LNCAP (cell line): ENCODE results near the gene HJURP.

Experiments used
- TF ChIP-seq, protein P1 (sequence below): fragments of 450-650 bp; IDR thresholded peaks from 2 replicates; pipeline ENCODE4 v1.5.1; 2017; ENCODE audit warnings: mild to moderate bottlenecking

HJURP gene

DNA sequence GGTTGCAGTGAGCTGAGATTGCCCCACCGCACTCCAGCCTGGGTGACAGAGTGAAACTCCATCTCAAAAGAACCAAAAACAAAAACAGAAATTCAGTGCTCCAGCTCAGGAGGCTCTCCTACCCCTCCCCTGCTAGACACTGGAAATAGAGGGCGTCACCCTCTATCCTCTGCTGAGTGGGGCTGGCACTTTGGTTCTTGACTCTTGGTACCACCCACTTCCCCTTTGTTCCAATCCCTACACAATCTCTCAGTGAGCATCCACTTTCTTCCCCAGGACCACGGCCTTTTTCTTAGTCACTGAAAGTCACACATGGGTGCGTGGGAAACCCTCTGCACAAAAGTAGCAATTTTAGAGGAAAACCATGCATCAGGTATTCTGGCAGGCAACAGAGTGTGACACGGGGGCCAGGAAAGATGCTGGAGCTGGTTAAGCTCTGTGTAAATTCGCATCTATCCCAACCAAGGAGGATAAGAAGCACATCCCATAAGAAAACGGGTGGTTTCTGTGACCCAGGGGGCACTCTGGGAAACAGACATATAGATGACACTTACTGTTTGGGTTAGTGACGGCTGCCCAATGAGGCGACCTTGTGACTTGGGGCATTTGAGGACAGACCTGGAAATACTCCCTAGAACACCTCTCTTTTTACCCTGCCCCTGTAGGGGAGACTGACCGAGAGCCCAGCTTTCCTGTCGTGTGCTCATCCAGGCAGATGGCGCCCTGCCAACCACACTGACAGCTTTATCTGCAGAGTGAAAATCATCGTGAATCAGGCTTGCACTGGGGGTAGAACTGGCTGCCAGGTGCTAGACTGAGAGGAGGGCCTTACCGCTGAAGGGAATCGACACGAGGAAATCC, 7.7 kb downstream of the HJURP start:
- TF ChIP-seq, protein P1, sequence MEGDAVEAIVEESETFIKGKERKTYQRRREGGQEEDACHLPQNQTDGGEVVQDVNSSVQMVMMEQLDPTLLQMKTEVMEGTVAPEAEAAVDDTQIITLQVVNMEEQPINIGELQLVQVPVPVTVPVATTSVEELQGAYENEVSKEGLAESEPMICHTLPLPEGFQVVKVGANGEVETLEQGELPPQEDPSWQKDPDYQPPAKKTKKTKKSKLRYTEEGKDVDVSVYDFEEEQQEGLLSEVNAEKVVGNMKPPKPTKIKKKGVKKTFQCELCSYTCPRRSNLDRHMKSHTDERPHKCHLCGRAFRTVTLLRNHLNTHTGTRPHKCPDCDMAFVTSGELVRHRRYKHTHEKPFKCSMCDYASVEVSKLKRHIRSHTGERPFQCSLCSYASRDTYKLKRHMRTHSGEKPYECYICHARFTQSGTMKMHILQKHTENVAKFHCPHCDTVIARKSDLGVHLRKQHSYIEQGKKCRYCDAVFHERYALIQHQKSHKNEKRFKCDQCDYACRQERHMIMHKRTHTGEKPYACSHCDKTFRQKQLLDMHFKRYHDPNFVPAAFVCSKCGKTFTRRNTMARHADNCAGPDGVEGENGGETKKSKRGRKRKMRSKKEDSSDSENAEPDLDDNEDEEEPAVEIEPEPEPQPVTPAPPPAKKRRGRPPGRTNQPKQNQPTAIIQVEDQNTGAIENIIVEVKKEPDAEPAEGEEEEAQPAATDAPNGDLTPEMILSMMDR, result no peak

GRCh38 chr2:233845301-233846060, 8.9 kb downstream of the HJURP start:
- TF ChIP-seq, protein P1, result no peak

GRCh38 chr2:233844836-233845235, 9.5 kb downstream of the HJURP start:
- TF ChIP-seq, protein P1, result no peak

DNA sequence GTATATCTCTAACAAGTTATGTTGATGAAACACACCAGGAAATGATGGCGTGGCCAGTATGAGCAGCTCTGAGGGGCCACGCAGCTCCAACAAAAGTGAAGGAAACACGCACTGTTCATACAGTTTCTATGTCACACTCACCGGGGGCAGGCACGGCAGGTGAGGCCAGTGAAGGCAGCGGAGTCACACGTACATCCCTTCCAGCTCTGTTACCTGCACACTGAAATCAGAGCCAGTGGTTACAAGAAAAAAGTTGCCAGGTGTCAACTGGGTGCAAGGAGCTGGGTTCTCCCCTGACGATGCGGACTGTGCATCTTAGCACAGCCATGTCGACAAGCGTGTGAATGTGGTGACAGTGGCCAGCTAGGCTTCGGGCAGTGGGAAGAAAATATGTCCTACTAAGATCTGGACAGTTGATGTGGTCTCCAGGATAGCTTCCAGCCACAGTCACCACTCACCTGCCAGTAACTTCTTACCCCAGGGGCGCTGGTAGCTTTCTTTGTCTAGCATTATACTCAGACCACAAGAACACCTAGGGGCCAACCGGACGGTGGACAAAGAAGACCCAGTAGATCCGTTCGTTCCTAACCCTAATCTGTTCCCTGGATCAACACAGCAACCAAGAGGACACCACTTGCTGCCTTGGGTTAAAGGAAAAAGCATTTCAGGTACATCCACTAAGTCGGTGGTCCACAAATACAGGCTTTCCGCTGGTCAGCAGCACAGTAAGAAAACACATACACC, 10.1 kb downstream of the HJURP start:
- TF ChIP-seq, protein P1, result no peak

- TF ChIP-seq, protein P1, result no peak
Measured at GRCh38 chr2:233841183-233841582, 13.2 kb downstream of the HJURP start.

- TF ChIP-seq, protein P1, result no peak
Measured at GRCh38 chr2:233840520-233840919, 13.8 kb downstream of the HJURP start.

GRCh38 chr2:233839447-233839820, 14.9 kb downstream of the HJURP start:
- TF ChIP-seq, protein P1, result no peak
